RCC 7860 (cell line): ENCODE results near the gene TMEM51.
"Not testable (repeated sequence)": the region's sequence is repeated elsewhere in the genome, so short reads cannot be mapped to it uniquely, and the experiment has no call there.

Experiments used
- DNase-seq: peaks from one replicate; pipeline ENCODE4 v3.0.0-alpha.2; 2015; ENCODE audit warnings: low spot score
- FAIRE-seq: peaks from 2 replicates; lab custom pipeline; 2012; peaks lifted over from hg19 to GRCh38; lab: Jason Lieb, UNC

TMEM51 gene

DNA sequence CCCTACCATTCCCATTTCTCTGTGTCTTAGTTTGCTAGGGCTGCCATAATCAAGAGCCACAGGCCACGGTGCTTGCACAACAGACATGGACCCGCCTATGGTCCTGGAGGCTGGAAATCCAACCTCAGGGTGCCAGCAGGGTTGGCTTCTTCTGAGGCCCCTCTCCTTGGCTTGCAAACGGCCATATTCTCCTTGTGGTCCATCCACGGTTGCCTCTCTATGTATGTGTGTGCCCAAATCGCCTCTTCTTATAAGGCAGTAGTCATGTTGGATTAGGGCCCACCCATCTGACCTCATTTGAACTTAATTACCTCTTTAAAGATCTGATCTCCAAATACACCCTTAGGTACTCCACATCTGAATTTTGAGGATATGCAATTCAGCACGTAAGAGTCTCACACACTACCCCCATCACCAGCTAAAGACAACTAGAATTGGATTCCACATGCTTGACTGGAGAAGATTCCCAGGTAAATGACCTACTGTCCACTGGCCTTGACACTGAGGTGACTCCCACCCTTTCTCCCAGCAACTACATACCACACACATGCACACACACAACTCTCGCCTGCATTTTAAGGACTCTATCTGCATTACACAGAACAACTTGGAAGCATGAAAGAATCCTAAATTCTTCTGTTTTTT is 28.3 kb upstream of the TMEM51 start:
- DNase-seq = no peak
- no peak for FAIRE-seq

- FAIRE-seq = no peak
- DNase-seq = no peak
Observed at GRCh38 chr1:15128077-15128476, 25.5 kb upstream of the TMEM51 start.

GRCh38 chr1:15128520-15129313 is 24.8 kb upstream of the TMEM51 start:
- DNase-seq = peak; percentile 60
- peak; percentile 38 for FAIRE-seq

GRCh38 chr1:15129944-15130343 is 23.6 kb upstream of the TMEM51 start:
- no peak for DNase-seq
- no peak for FAIRE-seq

- FAIRE-seq (no peak), DNase-seq (no peak)
Observed at GRCh38 chr1:15130607-15131006, 22.9 kb upstream of the TMEM51 start.

DNA sequence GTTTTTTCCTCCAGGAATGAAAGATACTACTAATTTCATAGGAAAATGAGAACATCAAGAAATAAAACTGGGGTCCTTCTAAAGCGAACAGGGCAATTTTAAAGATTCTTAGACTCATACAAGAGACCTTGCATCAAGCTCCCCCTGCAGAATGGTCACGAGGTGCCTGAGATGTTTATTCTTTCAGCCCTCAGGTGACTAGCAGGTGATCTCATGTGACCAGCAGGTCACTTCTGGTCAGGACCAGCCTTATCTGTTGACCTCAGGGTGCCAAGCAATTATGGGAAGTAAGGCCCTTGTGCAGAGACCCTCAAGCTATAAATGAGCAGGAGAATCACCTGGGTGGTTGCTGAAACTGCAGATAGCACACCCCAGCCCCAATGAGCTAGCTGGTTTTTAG is 20.6 kb upstream of the TMEM51 start:
- no peak for FAIRE-seq

DNA sequence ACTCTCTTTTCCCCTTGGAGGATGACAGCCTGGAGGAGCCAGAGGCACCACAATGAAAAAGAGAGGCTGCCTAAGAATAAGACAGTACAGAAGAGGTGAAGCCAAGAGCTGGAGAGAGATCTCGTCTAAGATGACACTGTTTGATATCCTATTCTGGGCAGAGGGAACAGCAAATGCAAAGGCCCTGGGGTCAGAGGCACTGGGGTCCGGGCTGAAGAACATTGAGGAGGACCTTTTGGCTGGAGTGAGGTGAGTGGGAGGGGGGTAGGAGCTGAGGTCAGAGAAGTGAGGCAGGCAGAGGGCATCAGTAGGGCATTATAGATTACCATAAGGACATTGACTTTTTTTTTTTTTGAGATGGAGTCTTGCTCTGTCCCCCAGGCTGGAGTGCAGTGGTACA is 19.3 kb upstream of the TMEM51 start:
- DNase-seq = no peak
- no peak for FAIRE-seq

More for the DNA sequence above, 20.6 kb upstream of the TMEM51 start:
- DNase-seq = no peak

- DNase-seq, FAIRE-seq: not testable (repeated sequence)
Observed at GRCh38 chr1:15135604-15136003, 17.9 kb upstream of the TMEM51 start.

DNA sequence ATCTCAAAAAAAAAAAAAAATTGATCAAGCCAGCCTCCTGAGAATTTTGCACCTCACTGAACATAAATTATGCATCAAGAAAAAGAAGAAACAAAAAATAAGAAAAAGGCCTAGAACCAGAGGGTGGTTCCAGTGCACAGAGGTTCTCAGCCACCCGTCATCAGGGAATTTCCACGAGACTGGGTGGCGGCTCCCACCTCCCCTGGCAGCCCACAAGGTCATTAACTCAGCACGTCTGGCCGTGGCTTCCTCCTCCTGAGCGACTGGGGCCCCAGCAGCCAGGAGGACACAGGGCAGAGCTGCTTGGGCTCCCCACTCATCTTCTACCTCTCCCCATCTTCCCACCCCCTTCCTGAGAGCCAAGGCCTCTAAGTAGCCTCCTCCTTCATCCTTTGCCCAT is 15.7 kb upstream of the TMEM51 start:
- FAIRE-seq = peak; percentile 61
- DNase-seq = peak; percentile 65

- FAIRE-seq (no peak), DNase-seq (peak; percentile 16)
Observed at GRCh38 chr1:15139654-15140350, 13.7 kb upstream of the TMEM51 start.

- DNase-seq (peak; percentile 28), FAIRE-seq (peak; percentile 67)
Observed at GRCh38 chr1:15141935-15142539, 11.5 kb upstream of the TMEM51 start.

GRCh38 chr1:15145327-15145726 is 8.2 kb upstream of the TMEM51 start:
- FAIRE-seq (no peak), DNase-seq (no peak)

DNA sequence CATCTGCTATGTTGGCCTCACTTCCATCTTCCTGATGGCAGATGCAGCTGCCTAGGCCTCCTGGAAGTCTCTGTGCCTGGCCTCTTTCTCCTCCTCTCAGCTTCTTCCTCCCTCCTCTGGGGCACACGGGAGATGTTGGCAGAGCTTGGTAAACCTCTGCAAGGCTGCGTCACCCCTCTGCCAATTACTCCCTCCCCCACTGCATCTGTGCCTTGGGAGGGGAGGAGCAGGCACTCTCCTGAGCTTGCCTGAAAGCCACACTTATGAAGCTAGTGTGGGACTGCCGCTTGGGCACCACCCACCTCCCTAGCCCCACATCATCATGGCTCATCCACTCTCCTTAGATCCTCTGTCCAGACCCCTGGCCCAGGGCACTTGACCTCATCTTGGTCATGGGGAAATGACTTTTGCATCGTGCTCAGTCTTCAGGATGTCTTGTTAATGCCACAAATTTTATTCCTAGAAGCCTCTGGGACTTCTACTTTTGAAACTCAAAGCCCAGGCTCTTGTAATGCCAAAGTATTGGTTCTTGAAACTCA is 7.3 kb upstream of the TMEM51 start:
- no peak for FAIRE-seq
- DNase-seq = no peak

DNA sequence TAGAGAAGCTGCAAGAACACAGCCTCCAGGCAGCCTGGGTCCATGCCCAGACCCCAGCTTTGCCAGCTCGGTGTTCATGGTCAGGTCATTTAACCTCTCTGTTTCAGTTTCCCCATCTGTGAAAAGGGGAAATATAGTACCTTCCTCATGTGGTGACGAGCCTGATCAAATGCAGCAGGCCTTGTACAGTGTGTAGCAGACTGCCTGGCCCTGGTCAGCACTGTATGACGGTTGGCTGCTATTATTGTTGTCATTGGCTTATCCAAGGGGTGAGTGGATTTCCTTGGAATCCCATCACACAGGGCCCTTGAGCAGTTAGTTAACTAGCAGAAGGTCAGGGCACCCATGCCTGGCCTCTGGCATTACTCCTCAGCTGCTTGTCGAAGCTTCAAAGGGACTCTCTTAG is 6.6 kb upstream of the TMEM51 start:
- DNase-seq (no peak), FAIRE-seq (no peak)

DNA sequence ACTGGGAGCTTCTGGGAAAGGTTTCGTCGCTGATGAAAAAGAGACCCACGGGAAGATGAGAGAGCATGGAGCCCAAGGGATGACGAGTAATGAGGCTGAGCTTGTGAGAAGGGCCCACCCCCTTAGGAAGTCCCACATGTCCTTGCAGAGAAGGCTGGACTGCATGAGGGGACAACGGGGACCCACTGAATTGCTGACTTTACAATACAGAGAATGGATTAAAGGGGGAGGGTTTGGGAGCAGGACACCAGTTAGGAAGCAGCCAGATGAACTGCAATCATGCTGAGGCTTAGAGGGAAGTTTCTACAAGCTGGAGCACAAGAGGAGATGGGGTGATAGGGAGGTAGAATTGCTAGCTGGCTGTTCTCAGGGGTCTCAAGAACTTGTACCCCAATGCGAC is 5.5 kb upstream of the TMEM51 start:
- no peak for DNase-seq
- no peak for FAIRE-seq

GRCh38 chr1:15148475-15148874 is 5.1 kb upstream of the TMEM51 start:
- DNase-seq (no peak), FAIRE-seq (no peak)

GRCh38 chr1:15148941-15149340 is 4.6 kb upstream of the TMEM51 start:
- no peak for DNase-seq
- FAIRE-seq = no peak

- FAIRE-seq (no peak), DNase-seq (no peak)
Observed at GRCh38 chr1:15150376-15150775, 3.2 kb upstream of the TMEM51 start.

DNA sequence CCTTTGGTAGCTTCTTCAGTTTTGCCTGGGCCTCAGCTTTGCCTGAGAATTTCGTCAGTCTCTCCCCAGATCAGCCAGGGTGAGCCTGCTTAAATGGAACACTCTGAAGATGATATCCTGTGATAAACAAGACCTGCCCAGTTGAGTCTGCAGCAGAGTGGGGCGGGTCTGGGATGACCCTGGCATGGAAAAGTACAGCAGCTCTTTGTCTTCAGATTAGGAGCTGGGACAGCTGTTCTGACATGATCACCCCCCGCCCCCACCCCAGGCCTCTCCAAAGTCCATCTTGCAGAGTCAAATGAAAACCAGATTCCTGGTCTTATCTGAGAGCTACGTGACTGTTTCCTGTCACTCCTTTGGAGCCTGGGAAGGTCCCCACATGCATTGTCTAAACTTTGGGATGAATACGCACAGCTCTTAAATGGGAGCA is 2.2 kb upstream of the TMEM51 start:
- no peak for DNase-seq
- FAIRE-seq = no peak

- FAIRE-seq = no peak
- DNase-seq = no peak
Observed at GRCh38 chr1:15151871-15152270, 1.7 kb upstream of the TMEM51 start.
